HK-2 (cell line): ENCODE measurements around the gene CBFB.
A peak's percentile ranks its signal among the peaks of the same experiment; 100 is the strongest.
"Not testable (repeated sequence)": the region's sequence is repeated elsewhere in the genome, so short reads cannot be mapped to it uniquely, and the experiment has no call there.

Source experiments
- DNase-seq: peaks from one replicate; pipeline ENCODE4 v3.0.0-alpha.2; 2018; ENCODE audit not compliant: unreplicated experiment

The CBFB gene

DNA sequence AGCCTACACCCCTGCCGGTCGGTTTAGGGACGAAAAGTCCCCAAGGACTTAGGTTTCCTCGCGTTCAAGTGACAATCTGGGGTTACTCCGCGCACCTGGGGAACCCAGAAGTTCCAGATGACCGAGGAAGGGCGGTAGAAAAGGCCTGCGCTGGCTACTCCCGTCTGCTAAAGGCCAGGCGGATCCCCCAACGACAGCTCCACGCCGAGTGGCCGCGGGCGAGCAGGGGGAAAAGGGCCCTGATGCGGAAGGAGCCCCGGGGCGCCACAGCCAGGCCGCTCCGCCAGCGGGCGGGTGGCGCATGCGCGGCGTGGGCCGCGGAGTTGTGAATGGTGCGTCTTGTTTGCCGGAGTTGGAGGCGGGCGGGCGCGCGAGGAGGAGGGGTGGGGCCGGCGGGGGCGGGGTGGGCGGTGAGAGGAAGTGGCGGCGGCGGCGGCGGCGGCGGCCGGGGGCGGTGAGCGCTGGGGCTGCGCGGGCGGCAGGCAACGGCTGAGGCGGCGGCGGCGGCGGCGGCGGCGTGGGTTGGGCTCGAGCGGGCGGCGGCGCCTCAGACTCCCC is at the start of gene CBFB:
TSS of gene CBFB (plus strand) at position 454 of the 558 bp plus-strand sequence. CDS start 259 bp downstream, outside the sequence.
- peak; percentile 96 for DNase-seq

DNA sequence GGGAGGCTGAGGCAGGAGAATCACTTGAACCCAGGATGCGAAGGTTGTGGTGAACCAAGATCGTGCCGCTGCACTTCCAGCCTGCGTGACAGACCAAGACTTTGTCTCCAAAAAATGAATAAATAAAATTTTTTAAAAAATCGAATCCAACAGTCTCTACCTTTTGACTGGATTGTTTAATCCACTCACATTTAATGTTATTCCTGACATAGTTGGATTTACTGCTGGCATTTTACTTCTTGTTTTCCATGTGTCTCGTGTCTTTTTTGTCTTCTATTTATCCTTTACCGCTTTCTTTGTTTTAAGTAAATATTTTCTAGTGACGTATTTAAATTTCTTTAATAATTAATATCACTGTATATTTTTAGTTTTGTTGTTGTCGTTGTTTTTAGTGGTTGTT is 45.9 kb upstream of the CBFB start:
- no peak for DNase-seq

- DNase-seq: no peak
Observed at GRCh38 chr16:66984892-66985311, 44.0 kb upstream of the CBFB start.

DNA sequence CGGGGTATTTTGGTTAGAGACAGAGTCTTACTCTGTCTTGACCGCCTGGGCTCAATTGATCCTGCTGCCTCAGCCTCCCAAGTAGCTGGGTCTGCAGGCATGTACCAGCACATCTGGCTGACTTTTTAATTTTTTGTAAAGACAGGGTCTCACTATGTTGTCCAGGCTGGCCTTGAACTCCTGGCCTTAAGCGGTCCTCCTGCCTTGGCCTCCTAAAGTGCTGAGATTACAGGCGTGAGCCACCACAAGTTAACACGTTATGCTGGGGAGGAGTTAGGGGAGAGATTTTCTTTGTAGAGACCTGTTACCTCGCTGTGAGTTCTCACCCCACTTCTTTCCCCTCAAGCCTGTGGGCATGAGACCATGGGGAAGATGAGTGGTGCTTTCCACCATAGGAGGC is 42.4 kb upstream of the CBFB start:
- no peak for DNase-seq

DNA sequence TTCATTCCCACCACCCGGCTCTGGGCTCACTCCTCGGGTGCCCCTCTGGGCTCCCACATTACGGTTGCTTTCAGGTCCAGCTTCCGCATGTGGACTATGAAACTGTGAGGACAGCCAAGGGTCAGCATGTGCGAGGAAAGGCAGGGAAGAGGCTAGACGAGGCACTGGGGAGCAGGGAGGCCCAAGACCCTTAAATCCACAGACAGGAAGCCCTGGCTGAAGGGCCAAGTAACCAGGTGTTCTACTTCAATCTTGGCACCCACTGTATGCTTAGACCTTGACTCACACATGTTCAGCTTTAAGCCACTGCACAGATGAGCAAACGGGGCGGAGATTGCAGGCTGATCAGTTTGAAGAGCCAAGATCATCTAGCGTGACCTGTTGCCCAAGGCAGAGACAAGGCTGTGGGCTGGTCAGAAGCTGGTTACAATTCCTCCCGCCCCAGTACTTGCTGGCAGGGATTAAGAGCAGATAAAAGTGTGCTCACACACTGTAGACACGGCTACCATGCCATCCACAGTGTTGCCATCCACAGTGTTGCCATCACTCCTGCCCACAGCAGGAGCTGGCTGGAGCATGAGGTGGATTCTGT is 40.7 kb upstream of the CBFB start, which contains the start of gene CES4A:
TSS of gene CES4A (plus strand) at position 393 of the 592 bp plus-strand sequence. CDS start at position 577, 184 bp downstream.
- peak; percentile 79 for DNase-seq

- DNase-seq: no peak
Observed at GRCh38 chr16:66991545-66992077, 37.3 kb upstream of the CBFB start.

- DNase-seq: not testable (repeated sequence)
Observed at GRCh38 chr16:66993558-66993957, 35.4 kb upstream of the CBFB start.

- DNase-seq: no peak
Observed at GRCh38 chr16:66996324-66996982, 32.5 kb upstream of the CBFB start.

GRCh38 chr16:66996983-66997358 is 32.0 kb upstream of the CBFB start:
- DNase-seq: no peak

GRCh38 chr16:67000384-67001351 is 28.3 kb upstream of the CBFB start:
- no peak for DNase-seq

DNA sequence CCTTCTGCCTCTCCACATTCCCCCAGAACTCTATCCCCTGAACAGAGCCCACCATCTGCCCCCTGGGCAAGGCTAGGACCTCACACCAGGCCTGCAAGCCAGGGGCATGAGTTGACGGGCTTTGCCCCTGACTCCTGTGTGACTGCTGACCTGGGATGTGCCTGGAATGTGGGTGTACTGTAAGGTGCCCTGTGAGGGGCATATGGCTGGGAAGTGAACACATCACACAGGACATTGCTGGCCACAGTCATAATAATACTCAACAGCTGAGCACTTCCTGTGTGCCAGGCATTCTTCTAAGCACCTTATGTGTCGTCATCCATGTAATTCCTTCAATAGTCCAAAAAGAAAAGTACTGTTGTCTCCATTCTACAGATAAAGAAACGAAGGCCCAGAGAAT is 27.2 kb upstream of the CBFB start:
- no peak for DNase-seq

GRCh38 chr16:67006930-67007658 is 21.9 kb upstream of the CBFB start:
- DNase-seq: peak; percentile 49

GRCh38 chr16:67009158-67009557 is 19.8 kb upstream of the CBFB start:
- no peak for DNase-seq

DNA sequence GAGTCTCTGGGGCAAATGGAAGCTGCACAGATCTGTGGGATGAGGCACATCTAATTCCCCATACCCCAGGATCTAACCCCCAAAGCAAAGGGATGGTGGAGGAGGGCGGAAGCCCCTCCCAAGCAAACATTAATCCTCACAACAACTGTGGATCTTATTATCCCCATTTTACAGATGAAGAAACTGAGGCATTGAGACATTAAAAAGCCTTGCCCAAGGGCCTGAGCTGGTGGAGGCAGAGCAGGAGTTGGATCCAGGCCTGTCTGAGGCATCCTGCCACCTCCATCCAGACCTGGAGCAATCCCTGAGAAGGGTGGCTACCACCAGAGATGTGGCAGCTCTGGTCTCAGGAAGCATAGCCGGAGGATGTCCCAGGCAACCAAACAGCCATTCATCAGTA is 17.7 kb upstream of the CBFB start:
- DNase-seq: no peak

DNA sequence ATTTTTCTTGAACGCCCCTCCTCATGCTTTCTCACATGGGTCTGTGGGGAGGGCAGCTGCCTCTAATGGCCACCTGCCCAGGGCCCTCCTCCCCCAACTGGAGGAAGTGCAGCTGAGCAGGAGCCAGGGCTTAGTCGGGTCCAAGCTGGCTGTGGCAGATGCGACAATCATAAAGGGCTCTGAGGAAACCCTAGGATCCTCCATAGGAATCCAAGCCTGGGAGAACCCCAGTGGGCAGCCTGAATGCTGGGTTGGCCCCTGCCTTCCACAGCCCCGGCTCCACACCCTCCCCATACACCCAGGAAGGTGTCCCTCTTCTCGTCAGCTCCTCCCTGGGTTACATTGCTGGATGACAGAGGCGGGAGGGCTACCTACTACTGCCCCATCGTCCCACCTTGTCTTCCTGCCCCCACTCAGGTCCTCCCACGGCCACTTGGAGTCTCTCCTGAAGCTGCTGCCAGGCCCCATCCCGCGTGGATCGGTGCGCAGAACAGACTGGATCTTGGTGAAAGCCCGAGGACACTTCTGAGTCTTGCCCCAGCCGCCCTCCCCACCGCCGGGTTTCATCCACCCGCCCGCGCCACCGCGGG is 15.6 kb upstream of the CBFB start:
- DNase-seq: no peak

GRCh38 chr16:67013823-67014633 is 14.9 kb upstream of the CBFB start:
- no peak for DNase-seq

DNA sequence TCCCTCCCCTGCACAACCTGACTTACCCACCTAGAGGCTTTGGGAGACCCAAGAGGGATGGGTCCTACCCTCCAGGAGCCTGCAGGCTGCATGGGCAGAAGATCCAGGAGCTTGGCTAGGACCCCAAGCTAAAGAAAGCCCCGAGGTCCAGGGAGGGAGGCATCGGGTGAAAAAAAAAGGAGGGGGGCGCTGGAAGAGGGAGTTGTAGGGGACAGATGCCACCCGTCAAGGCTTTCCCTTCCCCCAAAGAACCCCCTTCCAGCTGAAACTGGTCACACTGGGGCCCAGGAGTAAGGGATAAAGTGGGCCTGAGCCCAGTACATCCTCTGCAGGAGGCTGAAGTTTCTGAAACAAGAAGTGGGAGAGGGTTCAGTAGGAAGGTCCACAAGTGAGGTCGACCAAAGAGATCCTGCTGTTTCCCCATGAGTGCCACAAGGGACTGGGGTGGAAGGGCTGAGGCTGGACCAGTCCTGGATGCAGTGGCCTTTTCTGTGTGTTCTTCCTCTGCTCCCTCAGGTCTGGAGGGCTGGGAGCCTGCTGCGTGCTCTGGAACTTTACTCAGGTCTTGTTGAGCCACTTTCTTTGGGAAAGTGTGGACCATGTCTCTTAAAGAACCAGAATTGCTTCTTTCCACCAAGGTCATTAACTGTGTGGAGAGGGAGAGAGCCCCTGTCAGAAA is 14.2 kb upstream of the CBFB start:
- DNase-seq: no peak

- DNase-seq: no peak
Observed at GRCh38 chr16:67015313-67015731, 13.6 kb upstream of the CBFB start.

DNA sequence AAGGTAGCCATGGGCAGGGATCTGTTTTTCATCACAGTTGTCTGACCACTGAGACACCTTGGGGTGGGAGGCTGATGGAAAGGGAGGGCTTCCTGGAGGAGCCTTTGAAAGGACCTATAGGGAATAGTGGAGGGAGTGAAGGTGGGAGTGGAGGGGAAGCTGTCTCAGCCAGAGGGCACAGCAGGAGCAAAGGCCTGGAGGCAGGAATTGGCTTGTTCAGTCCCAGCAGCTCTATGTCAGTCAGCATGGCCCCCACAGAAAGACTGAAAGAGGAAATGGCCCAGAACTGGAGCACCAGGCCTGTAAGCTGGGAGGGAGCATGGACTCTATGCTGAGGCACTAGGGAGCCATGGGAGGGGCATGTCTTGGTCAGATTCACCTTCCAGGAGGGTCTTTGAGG is 12.8 kb upstream of the CBFB start:
- DNase-seq: no peak
